ENCODE results near the gene PSMD6. TPM values are rescaled to one million over a fixed set of nuclear protein-coding genes. Genes with fewer than 3 reads are reported as not detected.
A peak's percentile ranks its signal among the peaks of the same experiment; 100 is the strongest.

The PSMD6 gene
- total and polyA plus RNA-seq, 9 of the 15 experiments (the other 6 are each of a cell fraction or from before 2014, with no cell fraction given): 78.2 to 133 (median 113) TPM

DNA sequence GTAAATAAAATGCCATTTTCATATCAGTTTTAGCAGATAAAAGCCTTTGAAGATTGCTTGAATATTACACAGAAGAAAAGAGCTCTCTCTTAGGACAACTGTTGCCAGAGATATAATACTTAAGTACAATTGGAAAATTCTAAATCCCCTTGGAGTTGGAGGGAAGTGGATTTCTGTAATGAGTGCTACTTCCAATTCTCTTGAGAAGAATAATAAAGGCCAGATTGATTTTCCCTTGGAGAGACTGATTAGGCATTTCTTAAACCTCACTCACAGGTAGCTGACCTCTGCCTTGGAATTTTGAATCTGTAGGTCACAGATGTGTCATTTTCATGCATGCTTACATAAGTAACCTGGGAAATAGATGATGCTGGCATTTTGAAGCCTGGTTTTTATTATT, 29.8 kb upstream of the PSMD6 start:
- intact Hi-C loops (cut with micrococcal nuclease): no loop called here
- in situ Hi-C loops (cut with MboI): no loop called here
- H3K9me1 ChIP-seq (ENCODE audit: control insufficient read depth, insufficient read depth, low read length): no peaks in the 10 kb centered on the region
- no peak overlapping the region for H3K4me3 ChIP-seq
- H3K36me3 ChIP-seq (ENCODE audit: control insufficient read depth, insufficient read depth, low read length): no peaks in the 10 kb centered on the region
- H3K27me3 ChIP-seq (ENCODE audit: control insufficient read depth in 2 of 2, insufficient read depth in 2 of 2, low read length in 2 of 2): no peaks in the 10 kb centered on the region; a peak in 1 of 5 replicates
- no peak overlapping the region for H3K27ac ChIP-seq (ENCODE audit: extremely low read depth, low read depth, low read length)
- POLR2A ChIA-PET: interaction anchor here (0.5 kb wide), 1 partner anchor 25 kb away, joined by 3 read pairs; no protein-coding TSS in a partner anchor
- no TSS peak for BruUV-seq (replicated peaks)
- CTCF ChIA-PET (ENCODE audit: low intra/inter-chr PET ratio): no interaction called here
- FAIRE-seq (no peak), ATAC-seq (no peak), DNase-seq (ENCODE audit: extremely low read depth in 1 of 4, low spot score in 3 of 4) (no peak)
- no peak overlapping the region for H2AFZ ChIP-seq (ENCODE audit: low read depth, low read length)
- no peaks in the 10 kb centered on the region for H4K20me1 ChIP-seq (replicated peaks; ENCODE audit: control insufficient read depth, insufficient read depth, low read length)
- no peaks in the 10 kb centered on the region for H3K9me3 ChIP-seq (replicated peaks; ENCODE audit: control insufficient read depth, insufficient read depth, low read depth, low read length)
- H3K9ac ChIP-seq (ENCODE audit: insufficient read depth in 1 of 2, low read depth in 2 of 2, low read length in 2 of 2): no peak overlapping the region
- no peaks in the 10 kb centered on the region for H3K4me1 ChIP-seq (replicated peaks in 1 of 2; ENCODE audit: control insufficient read depth in 2 of 2, insufficient read depth in 2 of 2, low read length in 2 of 2)
- H3K79me2 ChIP-seq (ENCODE audit: control insufficient read depth, insufficient read depth, low read length): no peaks in the 10 kb centered on the region
- TF ChIP-seq, protein P1, sequence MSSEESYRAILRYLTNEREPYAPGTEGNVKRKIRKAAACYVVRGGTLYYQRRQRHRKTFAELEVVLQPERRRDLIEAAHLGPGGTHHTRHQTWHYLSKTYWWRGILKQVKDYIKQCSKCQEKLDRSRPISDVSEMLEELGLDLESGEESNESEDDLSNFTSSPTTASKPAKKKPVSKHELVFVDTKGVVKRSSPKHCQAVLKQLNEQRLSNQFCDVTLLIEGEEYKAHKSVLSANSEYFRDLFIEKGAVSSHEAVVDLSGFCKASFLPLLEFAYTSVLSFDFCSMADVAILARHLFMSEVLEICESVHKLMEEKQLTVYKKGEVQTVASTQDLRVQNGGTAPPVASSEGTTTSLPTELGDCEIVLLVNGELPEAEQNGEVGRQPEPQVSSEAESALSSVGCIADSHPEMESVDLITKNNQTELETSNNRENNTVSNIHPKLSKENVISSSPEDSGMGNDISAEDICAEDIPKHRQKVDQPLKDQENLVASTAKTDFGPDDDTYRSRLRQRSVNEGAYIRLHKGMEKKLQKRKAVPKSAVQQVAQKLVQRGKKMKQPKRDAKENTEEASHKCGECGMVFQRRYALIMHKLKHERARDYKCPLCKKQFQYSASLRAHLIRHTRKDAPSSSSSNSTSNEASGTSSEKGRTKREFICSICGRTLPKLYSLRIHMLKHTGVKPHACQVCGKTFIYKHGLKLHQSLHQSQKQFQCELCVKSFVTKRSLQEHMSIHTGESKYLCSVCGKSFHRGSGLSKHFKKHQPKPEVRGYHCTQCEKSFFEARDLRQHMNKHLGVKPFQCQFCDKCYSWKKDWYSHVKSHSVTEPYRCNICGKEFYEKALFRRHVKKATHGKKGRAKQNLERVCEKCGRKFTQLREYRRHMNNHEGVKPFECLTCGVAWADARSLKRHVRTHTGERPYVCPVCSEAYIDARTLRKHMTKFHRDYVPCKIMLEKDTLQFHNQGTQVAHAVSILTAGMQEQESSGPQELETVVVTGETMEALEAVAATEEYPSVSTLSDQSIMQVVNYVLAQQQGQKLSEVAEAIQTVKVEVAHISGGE (CRISPR knock-in tag; IDR thresholded peaks at IDR 0.05): peak in 1 of 3 experiments; percentile 30; a peak in 1 of 6 replicates
- TF ChIP-seq, protein P2, sequence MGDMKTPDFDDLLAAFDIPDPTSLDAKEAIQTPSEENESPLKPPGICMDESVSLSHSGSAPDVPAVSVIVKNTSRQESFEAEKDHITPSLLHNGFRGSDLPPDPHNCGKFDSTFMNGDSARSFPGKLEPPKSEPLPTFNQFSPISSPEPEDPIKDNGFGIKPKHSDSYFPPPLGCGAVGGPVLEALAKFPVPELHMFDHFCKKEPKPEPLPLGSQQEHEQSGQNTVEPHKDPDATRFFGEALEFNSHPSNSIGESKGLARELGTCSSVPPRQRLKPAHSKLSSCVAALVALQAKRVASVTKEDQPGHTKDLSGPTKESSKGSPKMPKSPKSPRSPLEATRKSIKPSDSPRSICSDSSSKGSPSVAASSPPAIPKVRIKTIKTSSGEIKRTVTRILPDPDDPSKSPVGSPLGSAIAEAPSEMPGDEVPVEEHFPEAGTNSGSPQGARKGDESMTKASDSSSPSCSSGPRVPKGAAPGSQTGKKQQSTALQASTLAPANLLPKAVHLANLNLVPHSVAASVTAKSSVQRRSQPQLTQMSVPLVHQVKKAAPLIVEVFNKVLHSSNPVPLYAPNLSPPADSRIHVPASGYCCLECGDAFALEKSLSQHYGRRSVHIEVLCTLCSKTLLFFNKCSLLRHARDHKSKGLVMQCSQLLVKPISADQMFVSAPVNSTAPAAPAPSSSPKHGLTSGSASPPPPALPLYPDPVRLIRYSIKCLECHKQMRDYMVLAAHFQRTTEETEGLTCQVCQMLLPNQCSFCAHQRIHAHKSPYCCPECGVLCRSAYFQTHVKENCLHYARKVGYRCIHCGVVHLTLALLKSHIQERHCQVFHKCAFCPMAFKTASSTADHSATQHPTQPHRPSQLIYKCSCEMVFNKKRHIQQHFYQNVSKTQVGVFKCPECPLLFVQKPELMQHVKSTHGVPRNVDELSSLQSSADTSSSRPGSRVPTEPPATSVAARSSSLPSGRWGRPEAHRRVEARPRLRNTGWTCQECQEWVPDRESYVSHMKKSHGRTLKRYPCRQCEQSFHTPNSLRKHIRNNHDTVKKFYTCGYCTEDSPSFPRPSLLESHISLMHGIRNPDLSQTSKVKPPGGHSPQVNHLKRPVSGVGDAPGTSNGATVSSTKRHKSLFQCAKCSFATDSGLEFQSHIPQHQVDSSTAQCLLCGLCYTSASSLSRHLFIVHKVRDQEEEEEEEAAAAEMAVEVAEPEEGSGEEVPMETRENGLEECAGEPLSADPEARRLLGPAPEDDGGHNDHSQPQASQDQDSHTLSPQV (IDR thresholded peaks at IDR 0.05): no peak
- no peak overlapping the region for H3K4me2 ChIP-seq (ENCODE audit: insufficient read depth, low read length)

Measured in K562 (cell line).